ENCODE data around the gene ALG12. TPM values are rescaled to one million over a fixed set of nuclear protein-coding genes. Genes with fewer than 3 reads are reported as not detected.

The ALG12 gene
- total and polyA plus RNA-seq, 2 of the 13 experiments (the other 11 are each of a cell fraction or from before 2014, with no cell fraction given) = 7.8 to 15.8 TPM

GRCh38 chr22:49962012-49962750 is 43.9 kb upstream of the ALG12 start (continued):
- TF ChIP-seq FOXK1 (CRISPR knock-in tag; IDR thresholded peaks at IDR 0.05; ENCODE audit: borderline replicate concordance, low read depth) (peak; percentile 48; the same call in 1 of the 2 replicates), ZSCAN5A (CRISPR knock-in tag; IDR thresholded peaks at IDR 0.05; ENCODE audit: borderline replicate concordance) (no peak), HNRNPK (IDR thresholded peaks at IDR 0.05; ENCODE audit: low read depth, low read length, poor library complexity, severe bottlenecking) (peak; percentile 88), NAIF1 (CRISPR knock-in tag; IDR thresholded peaks at IDR 0.05; ENCODE audit: borderline replicate concordance) (no peak), ZNF746 (CRISPR knock-in tag; IDR thresholded peaks at IDR 0.05) (0 out of 2 replicates have a peak, but pooled peaks have one; percentile 40), RERE (CRISPR knock-in tag; IDR thresholded peaks at IDR 0.05; ENCODE audit: low read depth) (no peak), HNRNPLL (IDR thresholded peaks at IDR 0.05; ENCODE audit: low read depth, low read length, poor library complexity, severe bottlenecking) (no peak), AKAP8 (CRISPR knock-in tag; IDR thresholded peaks at IDR 0.05) (0 out of 2 replicates have a peak, but pooled peaks have one; percentile 84), SOX5 (CRISPR knock-in tag; IDR thresholded peaks at IDR 0.05; ENCODE audit: borderline replicate concordance) (no peak), ZNF138 (CRISPR knock-in tag; IDR thresholded peaks at IDR 0.05; ENCODE audit: low read depth) (no peak), RFXANK (CRISPR knock-in tag; IDR thresholded peaks at IDR 0.05) (no peak), MXI1 (IDR thresholded peaks at IDR 0.05; ENCODE audit: borderline replicate concordance, low read depth, low read length) (peak; percentile 40; the same call in 1 of the 3 replicates), SMARCE1 (IDR thresholded peaks at IDR 0.05; ENCODE audit: borderline replicate concordance) (no peak), ZBTB7B (CRISPR knock-in tag; IDR thresholded peaks at IDR 0.05) (0 out of 2 replicates have a peak, but pooled peaks have one; percentile 7), ZNF841 (CRISPR knock-in tag; IDR thresholded peaks at IDR 0.05; ENCODE audit: borderline replicate concordance) (no peak)
- TF ChIP-seq, protein P1, sequence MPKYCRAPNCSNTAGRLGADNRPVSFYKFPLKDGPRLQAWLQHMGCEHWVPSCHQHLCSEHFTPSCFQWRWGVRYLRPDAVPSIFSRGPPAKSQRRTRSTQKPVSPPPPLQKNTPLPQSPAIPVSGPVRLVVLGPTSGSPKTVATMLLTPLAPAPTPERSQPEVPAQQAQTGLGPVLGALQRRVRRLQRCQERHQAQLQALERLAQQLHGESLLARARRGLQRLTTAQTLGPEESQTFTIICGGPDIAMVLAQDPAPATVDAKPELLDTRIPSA (CRISPR knock-in tag; IDR thresholded peaks at IDR 0.05; ENCODE audit: borderline replicate concordance) = no peak
- TF ChIP-seq, protein P2, sequence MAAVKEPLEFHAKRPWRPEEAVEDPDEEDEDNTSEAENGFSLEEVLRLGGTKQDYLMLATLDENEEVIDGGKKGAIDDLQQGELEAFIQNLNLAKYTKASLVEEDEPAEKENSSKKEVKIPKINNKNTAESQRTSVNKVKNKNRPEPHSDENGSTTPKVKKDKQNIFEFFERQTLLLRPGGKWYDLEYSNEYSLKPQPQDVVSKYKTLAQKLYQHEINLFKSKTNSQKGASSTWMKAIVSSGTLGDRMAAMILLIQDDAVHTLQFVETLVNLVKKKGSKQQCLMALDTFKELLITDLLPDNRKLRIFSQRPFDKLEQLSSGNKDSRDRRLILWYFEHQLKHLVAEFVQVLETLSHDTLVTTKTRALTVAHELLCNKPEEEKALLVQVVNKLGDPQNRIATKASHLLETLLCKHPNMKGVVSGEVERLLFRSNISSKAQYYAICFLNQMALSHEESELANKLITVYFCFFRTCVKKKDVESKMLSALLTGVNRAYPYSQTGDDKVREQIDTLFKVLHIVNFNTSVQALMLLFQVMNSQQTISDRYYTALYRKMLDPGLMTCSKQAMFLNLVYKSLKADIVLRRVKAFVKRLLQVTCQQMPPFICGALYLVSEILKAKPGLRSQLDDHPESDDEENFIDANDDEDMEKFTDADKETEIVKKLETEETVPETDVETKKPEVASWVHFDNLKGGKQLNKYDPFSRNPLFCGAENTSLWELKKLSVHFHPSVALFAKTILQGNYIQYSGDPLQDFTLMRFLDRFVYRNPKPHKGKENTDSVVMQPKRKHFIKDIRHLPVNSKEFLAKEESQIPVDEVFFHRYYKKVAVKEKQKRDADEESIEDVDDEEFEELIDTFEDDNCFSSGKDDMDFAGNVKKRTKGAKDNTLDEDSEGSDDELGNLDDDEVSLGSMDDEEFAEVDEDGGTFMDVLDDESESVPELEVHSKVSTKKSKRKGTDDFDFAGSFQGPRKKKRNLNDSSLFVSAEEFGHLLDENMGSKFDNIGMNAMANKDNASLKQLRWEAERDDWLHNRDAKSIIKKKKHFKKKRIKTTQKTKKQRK (IDR thresholded peaks at IDR 0.05; ENCODE audit: low read length) = no peak
